GM23338 (cell line): ENCODE measurements around the gene SPDYE17. TPM values are rescaled to one million over a fixed set of nuclear protein-coding genes. Genes with fewer than 3 reads are reported as not detected.
"Not testable (repeated sequence)": the region's sequence is repeated elsewhere in the genome, so short reads cannot be mapped to it uniquely, and the experiment has no call there.

ENCODE experiments used
- ATAC-seq: fragments of 200-7000 bp; cut with Tn5 transposase; 3 replicates; pipeline ENCODE4 v1.9.1; 2020
- DNase-seq: peaks from one replicate; pipeline ENCODE4 v3.0.0-alpha.2; 2015; ENCODE audit warnings: low spot score
- H2AFZ ChIP-seq: fragments of 200-600 bp; sonication (generic); 2 replicates; pipeline ENCODE4 v1.8.0; 2016; ENCODE audit warnings: antibody characterized with exemption, mild to moderate bottlenecking, moderate library complexity
- H3F3A ChIP-seq: fragments of 200-600 bp; sonication (generic); replicated peaks from 2 replicates; pipeline ENCODE4 v1.8.0; 2017; ENCODE audit warnings: antibody characterized with exemption, mixed run types, low read depth
- H3K27ac ChIP-seq: fragments of 200-600 bp; sonication (generic); 2 replicates; pipeline ENCODE4 v1.6.1; 2016; ENCODE audit warnings: low read depth
- H3K27me3 ChIP-seq: fragments of 200-600 bp; sonication (generic); 2 replicates; pipeline ENCODE4 v1.8.0; 2016; ENCODE audit warnings: mild to moderate bottlenecking, mixed run types, moderate library complexity; ENCODE audit not compliant: insufficient read depth
- H3K36me3 ChIP-seq: fragments of 200-600 bp; sonication (generic); 2 replicates; pipeline ENCODE4 v1.8.0; 2016; ENCODE audit warnings: mild to moderate bottlenecking; ENCODE audit not compliant: insufficient read depth
- H3K4me1 ChIP-seq: fragments of 200-600 bp; sonication (generic); 2 replicates; pipeline ENCODE4 v1.8.0; 2016; ENCODE audit warnings: mild to moderate bottlenecking, moderate library complexity; ENCODE audit not compliant: insufficient read depth
- H3K4me2 ChIP-seq: fragments of 200-600 bp; sonication (generic); 2 replicates; pipeline ENCODE4 v1.7.1; 2017; ENCODE audit warnings: mixed run types
- H3K4me3 ChIP-seq: fragments of 200-600 bp; sonication (generic); 2 replicates; pipeline ENCODE4 v1.6.1; 2016; ENCODE audit warnings: mixed run types
- H3K79me2 ChIP-seq: fragments of 200-600 bp; sonication (generic); replicated peaks from 2 replicates; pipeline ENCODE4 v1.8.0; 2017; ENCODE audit warnings: mild to moderate bottlenecking; ENCODE audit not compliant: insufficient read depth
- H3K9me2 ChIP-seq: fragments of 200-600 bp; sonication (generic); 2 replicates; pipeline ENCODE4 v1.8.0; 2017; ENCODE audit not compliant: insufficient read depth
- H4K20me1 ChIP-seq: fragments of 200-600 bp; sonication (generic); replicated peaks from 2 replicates; pipeline ENCODE4 v1.8.0; 2017; ENCODE audit warnings: mild to moderate bottlenecking; ENCODE audit not compliant: insufficient read depth
- H3K27ac Mint-ChIP-seq: 2 replicates; pipeline ENCODE4 v1.8.0; 2020; ENCODE audit warnings: inconsistent platforms, mild to moderate bottlenecking, moderate library complexity, mixed read lengths
- H3K27me3 Mint-ChIP-seq: 3 replicates; pipeline ENCODE4 v1.8.0; 2022; ENCODE audit warnings: low read depth, mild to moderate bottlenecking, moderate library complexity, mixed read lengths, inconsistent platforms; ENCODE audit not compliant: insufficient read depth, poor library complexity
- H3K36me3 Mint-ChIP-seq: 3 replicates; pipeline ENCODE4 v1.8.0; 2021; ENCODE audit warnings: low read depth, mild to moderate bottlenecking, inconsistent platforms, moderate library complexity, mixed read lengths
- H3K4me1 Mint-ChIP-seq: 3 replicates; pipeline ENCODE4 v1.8.0; 2020; ENCODE audit warnings: mild to moderate bottlenecking, inconsistent platforms, mixed read lengths
- H3K4me3 Mint-ChIP-seq: 3 replicates; pipeline ENCODE4 v1.8.0; 2021; ENCODE audit warnings: moderate library complexity, mild to moderate bottlenecking, inconsistent platforms, mixed read lengths
- H3K9me3 Mint-ChIP-seq: 3 replicates; pipeline ENCODE4 v1.8.0; 2020; ENCODE audit warnings: moderate library complexity, mild to moderate bottlenecking, inconsistent platforms, mixed read lengths
- polyA plus RNA-seq: library from polyadenylated mRNA; unstranded; fragments of >200 nt; fragmentation: Nextera tagmentation; extraction: Ambion mirVana; gene quantifications from 2 replicates; pipeline ENCODE4 v1.2.1, GENCODE V29; 2016
- total RNA-seq: library from RNA; depleted of rRNA; stranded (reverse); fragments of >200 nt; shearing (Covaris generic); gene quantifications from 2 replicates; pipeline ENCODE4 v1.2.3, GENCODE V29; 2014
- TF ChIP-seq, protein P1 (sequence below): IDR thresholded peaks from one replicate; pipeline ENCODE4 v1.6.1; 2018; ENCODE audit warnings: antibody characterized with exemption; ENCODE audit not compliant: unreplicated experiment

The SPDYE17 gene
- total and polyA plus RNA-seq, 2 experiments from 2014 or later: not detected

DNA sequence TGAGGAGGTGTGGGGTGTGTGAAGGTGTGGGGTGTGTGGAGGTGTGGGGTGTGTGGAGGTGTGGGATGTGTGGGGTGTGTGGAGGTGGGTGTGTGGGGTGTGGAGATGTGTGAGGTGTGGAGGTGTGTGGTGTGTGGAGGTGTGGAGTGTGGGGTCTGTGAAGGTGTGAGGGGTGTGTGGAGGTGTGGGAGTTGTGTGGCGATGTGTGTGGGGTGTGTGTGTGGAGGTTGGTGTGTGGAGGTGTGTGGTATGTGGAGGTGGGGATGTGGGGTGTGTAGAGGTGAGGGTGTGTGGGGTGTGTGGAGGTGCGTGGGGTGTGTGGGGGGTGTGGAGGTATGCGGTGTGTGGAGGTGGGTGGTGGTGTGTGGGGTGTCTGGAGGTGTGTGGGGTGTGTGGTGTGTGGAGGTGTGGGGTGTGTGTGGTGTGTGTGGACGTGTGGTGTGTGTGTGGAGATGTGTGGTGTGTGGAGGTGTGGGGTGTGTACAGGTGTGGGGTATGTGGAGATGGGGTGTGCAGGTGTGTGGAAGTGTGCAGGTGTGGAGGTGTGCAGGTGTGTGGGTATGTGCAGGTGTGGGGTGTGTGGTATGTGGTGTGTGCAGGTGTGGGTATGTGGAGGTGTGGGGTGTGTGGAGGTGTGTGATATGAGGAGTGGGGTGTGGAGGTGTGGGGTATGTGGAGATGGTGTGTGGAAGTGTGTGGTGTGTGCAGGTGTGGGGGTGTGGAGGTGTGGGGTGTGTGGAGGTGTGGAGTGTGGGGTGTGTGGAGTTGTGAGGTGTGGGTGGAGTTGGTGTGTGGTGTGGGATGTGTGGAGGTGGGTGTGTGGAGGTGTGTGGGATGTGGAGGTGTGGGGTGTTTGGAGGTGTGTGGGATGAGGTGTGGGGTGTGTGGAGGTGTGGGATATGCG is 34.5 kb downstream of the SPDYE17 start (continued):
- TF ChIP-seq, protein P1, sequence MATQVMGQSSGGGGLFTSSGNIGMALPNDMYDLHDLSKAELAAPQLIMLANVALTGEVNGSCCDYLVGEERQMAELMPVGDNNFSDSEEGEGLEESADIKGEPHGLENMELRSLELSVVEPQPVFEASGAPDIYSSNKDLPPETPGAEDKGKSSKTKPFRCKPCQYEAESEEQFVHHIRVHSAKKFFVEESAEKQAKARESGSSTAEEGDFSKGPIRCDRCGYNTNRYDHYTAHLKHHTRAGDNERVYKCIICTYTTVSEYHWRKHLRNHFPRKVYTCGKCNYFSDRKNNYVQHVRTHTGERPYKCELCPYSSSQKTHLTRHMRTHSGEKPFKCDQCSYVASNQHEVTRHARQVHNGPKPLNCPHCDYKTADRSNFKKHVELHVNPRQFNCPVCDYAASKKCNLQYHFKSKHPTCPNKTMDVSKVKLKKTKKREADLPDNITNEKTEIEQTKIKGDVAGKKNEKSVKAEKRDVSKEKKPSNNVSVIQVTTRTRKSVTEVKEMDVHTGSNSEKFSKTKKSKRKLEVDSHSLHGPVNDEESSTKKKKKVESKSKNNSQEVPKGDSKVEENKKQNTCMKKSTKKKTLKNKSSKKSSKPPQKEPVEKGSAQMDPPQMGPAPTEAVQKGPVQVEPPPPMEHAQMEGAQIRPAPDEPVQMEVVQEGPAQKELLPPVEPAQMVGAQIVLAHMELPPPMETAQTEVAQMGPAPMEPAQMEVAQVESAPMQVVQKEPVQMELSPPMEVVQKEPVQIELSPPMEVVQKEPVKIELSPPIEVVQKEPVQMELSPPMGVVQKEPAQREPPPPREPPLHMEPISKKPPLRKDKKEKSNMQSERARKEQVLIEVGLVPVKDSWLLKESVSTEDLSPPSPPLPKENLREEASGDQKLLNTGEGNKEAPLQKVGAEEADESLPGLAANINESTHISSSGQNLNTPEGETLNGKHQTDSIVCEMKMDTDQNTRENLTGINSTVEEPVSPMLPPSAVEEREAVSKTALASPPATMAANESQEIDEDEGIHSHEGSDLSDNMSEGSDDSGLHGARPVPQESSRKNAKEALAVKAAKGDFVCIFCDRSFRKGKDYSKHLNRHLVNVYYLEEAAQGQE: no peak

DNA sequence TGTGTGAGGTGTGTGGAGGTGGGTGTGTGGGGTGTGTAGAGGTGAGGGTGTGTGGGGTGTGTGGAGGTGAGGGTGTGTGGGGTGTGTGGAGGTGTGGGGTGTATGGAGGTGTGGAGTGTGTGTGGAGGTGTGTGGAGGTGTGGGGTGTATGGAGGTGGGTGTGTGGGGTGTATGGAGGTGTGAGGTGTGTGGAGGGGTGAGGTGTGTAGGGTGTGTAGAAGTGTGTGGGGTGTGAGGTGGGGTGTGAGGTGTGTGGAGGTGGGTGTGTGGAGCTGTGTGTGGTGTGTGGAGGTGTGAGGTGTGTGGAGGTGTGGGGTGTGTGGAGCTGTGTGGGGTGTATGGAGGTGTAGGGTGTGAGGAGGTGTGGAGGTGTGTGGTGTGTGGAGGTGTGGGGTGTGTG is 35.2 kb downstream of the SPDYE17 start:
- H3K4me1 ChIP-seq, H3K36me3 ChIP-seq, H3K27me3 Mint-ChIP-seq, H3K9me2 ChIP-seq, H3K27me3 ChIP-seq, H3K4me3 ChIP-seq, ATAC-seq, H3K36me3 Mint-ChIP-seq, DNase-seq, H4K20me1 ChIP-seq, H3K4me3 Mint-ChIP-seq, H3K27ac Mint-ChIP-seq, H3K9me3 Mint-ChIP-seq, H3K4me2 ChIP-seq, H3K4me1 Mint-ChIP-seq, H3F3A ChIP-seq, H3K79me2 ChIP-seq, H2AFZ ChIP-seq, H3K27ac ChIP-seq: not testable (repeated sequence)

DNA sequence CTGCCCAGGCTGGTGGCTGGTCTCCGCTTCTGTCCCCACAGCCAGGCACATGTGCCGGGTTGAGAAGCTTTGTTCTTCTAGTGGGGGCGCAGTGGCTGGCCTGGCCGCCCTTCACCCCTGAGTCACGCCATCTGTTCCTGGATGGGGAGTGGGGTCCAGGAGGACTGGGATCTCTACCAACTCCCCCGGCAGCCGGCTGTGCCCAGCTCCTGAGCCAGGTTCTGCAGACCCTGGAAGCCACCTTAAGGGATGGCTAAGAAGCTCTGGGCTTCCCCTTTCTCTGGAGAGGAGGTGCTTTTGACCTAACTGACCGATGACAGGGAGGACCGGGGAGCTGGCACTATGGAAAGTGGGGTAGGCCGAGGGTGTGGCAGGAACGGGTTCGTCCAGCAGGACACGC is 37.9 kb downstream of the SPDYE17 start:
- not testable (repeated sequence) for H3K27me3 Mint-ChIP-seq, H3F3A ChIP-seq, H3K9me2 ChIP-seq, H3K4me1 ChIP-seq, H3K27me3 ChIP-seq, H3K36me3 Mint-ChIP-seq, H2AFZ ChIP-seq, H3K9me3 Mint-ChIP-seq, H3K27ac Mint-ChIP-seq, H3K36me3 ChIP-seq, H4K20me1 ChIP-seq, ATAC-seq, H3K4me3 Mint-ChIP-seq, DNase-seq, H3K27ac ChIP-seq, H3K4me3 ChIP-seq, H3K79me2 ChIP-seq, H3K4me1 Mint-ChIP-seq, H3K4me2 ChIP-seq

DNA sequence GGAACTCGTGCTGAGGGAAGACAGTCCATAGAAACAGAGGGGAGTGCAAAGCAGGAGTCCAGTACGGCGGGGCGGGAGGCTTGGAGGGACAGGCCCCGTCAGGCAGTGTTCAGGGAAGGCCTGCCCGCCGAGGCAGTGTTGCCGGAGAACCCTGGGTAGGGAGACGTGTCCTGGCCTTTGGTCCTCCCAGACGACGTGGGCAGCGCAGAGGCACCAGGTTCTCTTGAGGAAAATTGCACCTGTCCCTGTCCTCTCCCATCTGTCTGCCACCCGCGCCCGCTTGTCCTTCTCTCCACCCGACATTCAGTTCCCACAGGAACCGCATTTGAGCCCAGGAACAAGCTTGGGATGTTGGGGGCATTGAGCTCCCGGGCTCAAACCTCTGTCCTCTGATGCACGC is 38.3 kb downstream of the SPDYE17 start:
- not testable (repeated sequence) for H3K4me1 Mint-ChIP-seq, H3K27me3 ChIP-seq, H3K4me3 Mint-ChIP-seq, H3K4me2 ChIP-seq, H4K20me1 ChIP-seq, H3K4me1 ChIP-seq, H3K9me2 ChIP-seq, H3K27ac Mint-ChIP-seq, ATAC-seq, H2AFZ ChIP-seq, H3K9me3 Mint-ChIP-seq, H3K4me3 ChIP-seq, H3K36me3 Mint-ChIP-seq, H3K79me2 ChIP-seq, DNase-seq, H3K36me3 ChIP-seq, H3K27ac ChIP-seq, H3K27me3 Mint-ChIP-seq, H3F3A ChIP-seq

DNA sequence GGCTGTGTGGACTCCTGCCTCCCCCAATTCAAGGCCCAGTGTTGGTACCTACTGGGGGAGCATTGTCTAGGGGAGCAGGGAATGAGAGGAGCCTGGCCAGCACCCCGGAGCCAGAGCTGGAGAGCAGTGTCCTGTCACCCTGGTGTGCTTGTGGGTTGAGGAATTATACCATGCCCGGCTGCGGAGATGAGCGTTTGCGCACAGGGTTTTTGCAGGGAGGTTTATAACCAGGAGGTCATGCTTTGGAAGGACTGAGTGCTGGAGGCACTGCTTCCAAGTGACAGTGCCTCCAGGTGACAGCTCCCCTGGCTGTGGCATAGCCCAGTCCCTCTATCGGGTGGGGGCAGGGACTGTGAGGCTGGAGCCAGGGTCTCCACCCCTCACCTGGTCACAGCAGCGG is 39.3 kb downstream of the SPDYE17 start:
- not testable (repeated sequence) for H3K36me3 ChIP-seq, H3K27ac ChIP-seq, H3K9me2 ChIP-seq, H3K27ac Mint-ChIP-seq, H3K4me2 ChIP-seq, ATAC-seq, H3K36me3 Mint-ChIP-seq, H3F3A ChIP-seq, H3K27me3 ChIP-seq, H3K4me3 Mint-ChIP-seq, H3K4me1 ChIP-seq, H3K9me3 Mint-ChIP-seq, H3K4me3 ChIP-seq, H3K79me2 ChIP-seq, H2AFZ ChIP-seq, H3K4me1 Mint-ChIP-seq, H3K27me3 Mint-ChIP-seq, H4K20me1 ChIP-seq, DNase-seq

DNA sequence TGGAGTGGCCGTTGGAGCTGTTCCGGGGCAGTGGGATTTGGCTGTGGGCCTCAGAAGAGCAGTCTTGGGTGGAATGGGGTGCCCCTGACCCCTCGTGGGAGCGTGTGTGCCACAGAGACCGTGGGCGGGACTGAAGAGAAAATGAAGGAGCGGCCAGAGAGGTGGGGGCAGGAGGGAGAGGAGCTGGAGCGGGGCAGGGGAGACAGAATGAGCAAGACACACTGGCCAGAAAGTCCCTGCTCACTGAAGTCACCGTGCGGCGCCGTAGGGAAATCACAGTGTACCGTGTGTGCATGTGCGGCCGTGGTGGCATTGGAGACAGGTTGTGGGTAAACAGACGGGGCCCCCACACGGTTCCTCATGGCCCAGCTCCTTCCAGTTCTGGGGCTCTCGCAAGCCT is 40.0 kb downstream of the SPDYE17 start:
- not testable (repeated sequence) for H3K27ac ChIP-seq

More for the DNA sequence above, 40.0 kb downstream of the SPDYE17 start:
- not testable (repeated sequence) for H3K9me2 ChIP-seq, H3K36me3 Mint-ChIP-seq, H3F3A ChIP-seq, H3K27me3 Mint-ChIP-seq, H3K4me2 ChIP-seq, H2AFZ ChIP-seq, H3K4me3 Mint-ChIP-seq, H3K36me3 ChIP-seq, ATAC-seq, DNase-seq, H3K9me3 Mint-ChIP-seq, H3K4me1 Mint-ChIP-seq, H3K27me3 ChIP-seq, H4K20me1 ChIP-seq, H3K79me2 ChIP-seq, H3K4me1 ChIP-seq, H3K4me3 ChIP-seq, H3K27ac Mint-ChIP-seq
